C4-2B (cell line): Measurements from ENCODE around the gene SP2.

Source experiments
- ZFX ChIP-seq: fragments of 450-650 bp; IDR thresholded peaks from 2 replicates; pipeline ENCODE4 v1.6.1; 2017
- TF ChIP-seq, protein P1 (sequence below): fragments of 450-650 bp; conservative IDR thresholded peaks from 2 replicates; pipeline ENCODE4 v1.5.1; 2017; ENCODE audit warnings: mild to moderate bottlenecking

DNA sequence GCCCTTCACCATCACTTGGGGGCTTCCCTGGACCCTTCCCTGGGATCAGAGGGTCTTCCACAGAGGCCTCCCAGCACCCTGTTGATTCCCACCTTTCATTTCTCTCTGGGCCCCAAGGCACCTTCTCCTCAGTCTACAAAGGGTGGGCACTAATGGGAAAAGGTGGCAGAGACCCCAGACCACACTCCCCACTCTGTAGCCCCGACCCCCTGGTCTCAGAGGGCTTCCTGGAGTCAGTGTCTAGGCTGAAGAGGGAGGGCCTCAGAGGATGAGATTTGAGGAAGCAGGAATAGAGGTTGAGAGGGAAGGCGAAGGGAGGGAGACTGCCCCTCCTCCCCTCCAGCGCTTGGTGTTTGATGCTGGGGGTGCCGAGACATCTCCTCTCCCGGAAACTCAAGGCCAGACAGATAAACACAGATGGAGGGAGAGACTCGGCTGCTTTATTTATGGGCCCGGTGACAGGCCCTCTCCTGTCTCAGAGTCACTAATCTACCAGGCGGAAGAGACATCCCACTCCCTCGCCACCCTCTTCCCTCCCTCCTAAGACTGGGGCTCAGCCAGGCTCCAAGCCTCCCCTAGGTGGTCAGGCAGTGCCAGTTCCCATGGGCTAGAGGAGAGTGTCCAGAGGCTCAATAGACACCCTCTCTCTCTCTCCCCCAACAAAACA is 18.5 kb upstream of the SP2 start:
- TF ChIP-seq, protein P1, sequence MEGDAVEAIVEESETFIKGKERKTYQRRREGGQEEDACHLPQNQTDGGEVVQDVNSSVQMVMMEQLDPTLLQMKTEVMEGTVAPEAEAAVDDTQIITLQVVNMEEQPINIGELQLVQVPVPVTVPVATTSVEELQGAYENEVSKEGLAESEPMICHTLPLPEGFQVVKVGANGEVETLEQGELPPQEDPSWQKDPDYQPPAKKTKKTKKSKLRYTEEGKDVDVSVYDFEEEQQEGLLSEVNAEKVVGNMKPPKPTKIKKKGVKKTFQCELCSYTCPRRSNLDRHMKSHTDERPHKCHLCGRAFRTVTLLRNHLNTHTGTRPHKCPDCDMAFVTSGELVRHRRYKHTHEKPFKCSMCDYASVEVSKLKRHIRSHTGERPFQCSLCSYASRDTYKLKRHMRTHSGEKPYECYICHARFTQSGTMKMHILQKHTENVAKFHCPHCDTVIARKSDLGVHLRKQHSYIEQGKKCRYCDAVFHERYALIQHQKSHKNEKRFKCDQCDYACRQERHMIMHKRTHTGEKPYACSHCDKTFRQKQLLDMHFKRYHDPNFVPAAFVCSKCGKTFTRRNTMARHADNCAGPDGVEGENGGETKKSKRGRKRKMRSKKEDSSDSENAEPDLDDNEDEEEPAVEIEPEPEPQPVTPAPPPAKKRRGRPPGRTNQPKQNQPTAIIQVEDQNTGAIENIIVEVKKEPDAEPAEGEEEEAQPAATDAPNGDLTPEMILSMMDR = no peak
- TF ChIP-seq ZFX = no peak
